Right lobe of liver (tissue), 4 donors: ENCODE results near the gene BCL7C.

ENCODE experiments used
- POLR2A ChIP-seq: fragments of 450-650 bp; IDR thresholded peaks from one replicate; pipeline ENCODE4 v1.6.1; 2017; ENCODE audit warnings: antibody characterized with exemption, mild to moderate bottlenecking
- TF ChIP-seq, protein P1 (sequence below), 4 donors: fragments of 200-600 bp in 3 of 4; fragments of 450-650 bp in 1 of 4; IDR thresholded peaks; one replicate each; pipeline versions ENCODE4 v1.5.1 to v1.8.0; 2016 to 2022; ENCODE audit warnings: antibody characterized with exemption in 4 of 4, mild to moderate bottlenecking in 2 of 4
- donor health status: DM: no; HTN: no; CAD: no.
- donor health status: DM: no; HTN: no; CAD: no.
- donor health status: DM: no; HTN: yes; CAD: no.

DNA sequence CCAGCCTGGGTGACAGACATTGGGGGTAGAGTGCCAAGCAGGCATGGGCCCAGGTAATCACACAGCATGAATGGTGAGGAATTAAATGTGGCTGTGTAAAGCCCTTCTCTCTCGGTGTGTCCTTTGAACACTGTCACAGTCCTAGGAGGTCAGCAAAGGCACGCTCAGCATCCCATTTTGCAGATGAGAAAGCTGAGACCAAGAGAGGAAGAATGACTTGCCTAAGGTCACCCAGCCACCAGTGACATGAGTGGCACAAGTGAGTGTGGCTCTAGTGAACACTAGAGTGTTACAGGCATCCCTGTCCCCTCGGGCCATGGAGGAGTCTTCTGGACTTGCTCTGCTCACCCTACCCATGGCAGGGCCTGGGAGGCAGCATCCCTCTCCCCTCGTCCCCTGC is 13.2 kb upstream of the BCL7C start:
- TF ChIP-seq, protein P1, sequence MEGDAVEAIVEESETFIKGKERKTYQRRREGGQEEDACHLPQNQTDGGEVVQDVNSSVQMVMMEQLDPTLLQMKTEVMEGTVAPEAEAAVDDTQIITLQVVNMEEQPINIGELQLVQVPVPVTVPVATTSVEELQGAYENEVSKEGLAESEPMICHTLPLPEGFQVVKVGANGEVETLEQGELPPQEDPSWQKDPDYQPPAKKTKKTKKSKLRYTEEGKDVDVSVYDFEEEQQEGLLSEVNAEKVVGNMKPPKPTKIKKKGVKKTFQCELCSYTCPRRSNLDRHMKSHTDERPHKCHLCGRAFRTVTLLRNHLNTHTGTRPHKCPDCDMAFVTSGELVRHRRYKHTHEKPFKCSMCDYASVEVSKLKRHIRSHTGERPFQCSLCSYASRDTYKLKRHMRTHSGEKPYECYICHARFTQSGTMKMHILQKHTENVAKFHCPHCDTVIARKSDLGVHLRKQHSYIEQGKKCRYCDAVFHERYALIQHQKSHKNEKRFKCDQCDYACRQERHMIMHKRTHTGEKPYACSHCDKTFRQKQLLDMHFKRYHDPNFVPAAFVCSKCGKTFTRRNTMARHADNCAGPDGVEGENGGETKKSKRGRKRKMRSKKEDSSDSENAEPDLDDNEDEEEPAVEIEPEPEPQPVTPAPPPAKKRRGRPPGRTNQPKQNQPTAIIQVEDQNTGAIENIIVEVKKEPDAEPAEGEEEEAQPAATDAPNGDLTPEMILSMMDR (IDR thresholded peaks at IDR 0.05), result no peak
- no peak for TF ChIP-seq POLR2A
